ENCODE measurements around the gene VRTN. TPM values are rescaled to one million over a fixed set of nuclear protein-coding genes. Genes with fewer than 3 reads are reported as not detected.
"Not testable (repeated sequence)": the region's sequence is repeated elsewhere in the genome, so short reads cannot be mapped to it uniquely, and the experiment has no call there.

Gene VRTN
- polyA plus RNA-seq, 3 donors, result not detected

- no peak for DNase-seq (ENCODE audit: low read depth in 3 of 3, low spot score in 2 of 3)
Observed at GRCh38 chr14:74348735-74349463, 628 bp downstream of the VRTN start.

DNA sequence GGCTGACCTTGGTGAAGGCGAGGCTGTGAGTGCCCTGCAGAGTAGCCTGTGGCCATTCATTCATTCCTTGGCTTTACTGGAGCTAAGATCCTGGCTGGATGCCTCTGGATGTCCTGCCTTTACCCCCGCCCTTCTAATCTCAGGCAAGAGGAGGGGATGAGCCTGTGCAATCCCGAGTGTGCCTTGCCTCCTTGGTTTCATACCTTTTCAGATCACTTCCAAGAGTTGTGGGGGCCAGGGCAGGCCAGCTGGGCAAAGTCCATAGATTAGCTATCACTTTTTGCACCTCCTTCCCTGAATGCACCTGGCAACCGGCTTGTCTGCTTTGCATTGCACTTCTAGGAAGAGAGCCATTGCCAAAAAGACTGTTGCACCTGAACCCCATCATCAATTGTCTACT is 1.5 kb downstream of the VRTN start:
- DNase-seq (ENCODE audit: low read depth in 3 of 3, low spot score in 2 of 3), result no peak

DNA sequence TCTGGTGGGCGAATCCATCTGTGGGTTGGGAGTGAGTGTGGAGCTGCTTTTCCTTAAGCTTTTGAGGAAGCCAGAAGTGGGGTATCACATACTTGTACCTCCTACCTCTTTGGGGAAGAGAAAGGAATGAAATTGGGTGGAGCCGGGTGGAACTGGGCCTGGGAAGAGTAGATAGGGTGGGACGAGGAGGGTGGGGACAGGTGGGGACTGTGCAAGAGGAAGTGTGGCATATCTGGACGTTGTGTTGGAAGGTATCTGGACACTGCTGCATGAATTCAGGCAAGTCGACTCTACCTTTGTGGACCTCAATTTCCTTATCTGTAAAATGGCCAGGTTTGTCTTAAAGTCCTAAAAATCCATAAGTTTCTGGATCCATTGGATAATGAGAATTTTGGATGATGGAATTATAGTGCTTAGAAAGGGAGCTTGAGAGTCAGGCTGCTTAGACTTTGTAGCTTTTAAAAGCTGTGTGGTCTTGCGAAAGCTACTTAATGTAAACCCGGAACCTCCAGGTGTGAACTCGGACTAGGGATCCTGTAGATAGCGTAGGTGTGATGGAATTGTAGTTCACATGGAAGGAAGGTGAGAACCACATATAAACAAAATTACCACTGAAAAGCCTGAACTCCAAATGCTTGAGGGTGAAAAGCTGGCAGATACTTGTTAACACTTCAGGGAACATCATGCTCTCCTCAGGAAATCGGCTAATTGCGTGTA is 2.1 kb downstream of the VRTN start:
- no peak for DNase-seq (ENCODE audit: low read depth in 3 of 3, low spot score in 2 of 3)

DNA sequence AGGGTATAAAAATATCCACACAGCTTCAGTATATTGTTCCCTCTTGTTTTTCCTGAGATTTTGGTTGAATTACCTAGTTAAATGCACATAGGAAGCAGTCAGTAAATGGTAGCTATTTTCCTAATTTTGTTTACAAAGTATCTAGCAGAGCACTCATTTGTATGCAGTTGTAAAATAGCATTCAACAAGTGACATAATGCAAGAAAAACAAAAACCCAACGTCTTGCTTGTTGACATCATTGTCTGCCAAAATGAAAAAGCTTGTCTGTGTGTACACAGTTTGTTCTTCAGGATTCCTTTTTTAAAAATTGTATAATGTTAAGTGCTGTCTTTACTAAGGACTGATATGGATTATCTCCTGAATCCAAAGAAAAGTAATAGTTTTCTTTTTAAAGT is 2.7 kb downstream of the VRTN start:
- DNase-seq (ENCODE audit: low read depth in 3 of 3, low spot score in 2 of 3), result no peak

DNA sequence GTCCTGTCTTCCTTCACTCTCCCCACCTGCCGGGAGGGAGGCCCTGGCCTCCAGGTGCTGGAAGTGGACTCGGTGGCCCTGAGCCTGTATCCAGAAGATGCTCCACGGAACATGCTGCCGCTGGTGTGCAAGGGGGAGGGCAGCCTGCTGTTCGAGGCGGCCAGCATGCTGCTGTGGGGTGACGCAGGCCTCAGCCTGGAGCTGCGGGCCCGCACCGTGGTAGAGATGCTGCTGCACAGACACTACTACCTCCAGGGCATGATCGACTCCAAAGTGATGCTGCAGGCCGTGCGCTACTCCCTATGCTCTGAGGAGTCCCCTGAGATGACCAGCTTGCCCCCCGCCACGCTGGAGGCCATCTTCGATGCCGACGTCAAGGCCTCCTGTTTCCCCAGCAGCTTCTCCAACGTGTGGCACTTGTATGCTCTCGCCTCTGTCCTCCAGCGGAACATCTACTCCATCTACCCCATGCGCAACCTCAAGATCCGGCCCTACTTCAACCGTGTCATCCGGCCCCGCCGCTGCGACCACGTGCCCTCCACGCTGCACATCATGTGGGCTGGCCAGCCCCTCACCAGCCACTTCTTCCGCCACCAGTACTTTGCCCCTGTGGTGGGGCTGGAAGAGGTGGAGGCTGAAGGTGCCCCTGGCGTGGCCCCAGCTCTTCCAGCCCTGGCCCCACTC is 8.8 kb downstream of the VRTN start:
- no peak for DNase-seq (ENCODE audit: low read depth in 3 of 3, low spot score in 2 of 3)

DNA sequence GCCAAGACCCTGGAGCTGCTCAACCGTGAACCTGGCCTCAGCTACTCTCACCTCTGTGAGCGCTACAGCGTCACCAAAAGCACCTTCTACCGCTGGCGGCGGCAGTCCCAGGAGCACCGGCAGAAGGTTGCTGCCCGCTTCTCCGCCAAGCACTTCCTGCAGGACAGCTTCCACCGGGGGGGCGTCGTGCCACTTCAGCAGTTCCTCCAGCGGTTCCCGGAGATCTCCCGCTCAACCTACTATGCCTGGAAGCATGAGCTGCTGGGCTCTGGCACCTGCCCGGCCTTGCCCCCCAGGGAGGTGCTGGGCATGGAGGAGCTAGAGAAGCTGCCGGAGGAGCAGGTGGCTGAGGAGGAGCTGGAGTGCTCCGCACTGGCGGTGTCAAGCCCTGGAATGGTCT is 9.3 kb downstream of the VRTN start:
- DNase-seq (ENCODE audit: low read depth in 3 of 3, low spot score in 2 of 3), result no peak

DNA sequence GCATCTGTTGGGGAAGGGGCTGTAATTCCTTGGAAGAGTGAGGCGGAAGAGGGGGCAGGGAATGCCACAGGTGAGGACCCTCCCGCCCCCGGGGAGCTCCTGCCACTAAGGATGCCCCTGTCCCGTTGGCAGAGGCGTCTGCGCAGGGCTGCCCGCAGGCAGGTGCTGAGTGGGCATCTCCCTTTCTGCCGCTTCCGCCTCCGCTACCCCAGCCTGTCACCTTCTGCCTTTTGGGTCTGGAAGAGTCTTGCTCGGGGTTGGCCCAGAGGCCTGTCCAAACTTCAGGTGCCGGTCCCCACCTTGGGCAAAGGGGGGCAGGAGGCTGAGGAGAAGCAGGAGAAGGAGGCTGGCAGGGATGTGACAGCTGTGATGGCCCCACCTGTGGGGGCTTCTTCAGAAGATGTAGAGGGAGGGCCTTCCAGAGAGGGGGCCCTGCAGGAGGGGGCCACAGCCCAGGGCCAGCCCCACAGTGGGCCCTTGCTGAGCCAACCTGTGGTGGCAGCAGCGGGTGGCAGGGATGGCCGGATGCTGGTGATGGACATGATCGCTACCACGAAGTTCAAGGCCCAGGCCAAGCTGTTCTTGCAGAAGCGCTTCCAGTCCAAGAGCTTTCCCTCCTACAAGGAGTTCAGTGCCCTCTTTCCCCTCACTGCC is 10.0 kb downstream of the VRTN start:
- no peak for DNase-seq (ENCODE audit: low read depth in 3 of 3, low spot score in 2 of 3)

GRCh38 chr14:74360163-74360562 is 11.9 kb downstream of the VRTN start:
- DNase-seq (ENCODE audit: low read depth in 3 of 3, low spot score in 2 of 3), result no peak

DNA sequence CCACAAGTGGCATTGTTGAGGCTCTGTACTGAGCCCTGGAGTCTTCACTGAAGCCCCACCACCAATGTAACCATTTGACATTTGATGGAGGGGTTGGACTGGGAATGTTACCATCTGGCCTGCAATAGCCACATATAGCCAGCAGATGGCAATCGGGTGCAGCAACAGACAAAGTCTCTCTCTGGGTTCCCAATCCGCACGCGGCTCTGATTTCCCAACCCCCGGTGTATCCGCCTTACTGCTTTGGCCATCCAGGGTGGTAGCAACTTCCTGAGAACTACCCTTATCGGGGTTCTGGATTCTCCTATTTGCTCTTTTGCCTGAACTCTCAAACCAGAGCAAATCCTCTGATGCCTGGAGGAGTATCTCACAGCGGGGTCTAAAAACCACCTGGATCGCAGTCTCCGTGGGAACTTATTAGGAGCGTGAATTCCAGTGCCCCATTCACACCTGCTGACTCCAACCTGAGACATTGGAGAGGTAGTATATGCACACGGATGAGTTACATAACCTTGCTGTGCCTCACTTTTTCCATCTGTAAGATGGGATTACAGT is 14.2 kb downstream of the VRTN start:
- peak; percentile 41 to 66 (median 56) for DNase-seq (ENCODE audit: low read depth in 3 of 3, low spot score in 2 of 3)

GRCh38 chr14:74364271-74364880 is 16.1 kb downstream of the VRTN start:
- DNase-seq (ENCODE audit: low read depth in 3 of 3, low spot score in 2 of 3), result no peak

GRCh38 chr14:74368026-74368425 is 19.8 kb downstream of the VRTN start:
- DNase-seq (ENCODE audit: low read depth in 3 of 3, low spot score in 2 of 3), result no peak

GRCh38 chr14:74368441-74368840 is 20.2 kb downstream of the VRTN start:
- no peak for DNase-seq (ENCODE audit: low read depth in 3 of 3, low spot score in 2 of 3)

DNA sequence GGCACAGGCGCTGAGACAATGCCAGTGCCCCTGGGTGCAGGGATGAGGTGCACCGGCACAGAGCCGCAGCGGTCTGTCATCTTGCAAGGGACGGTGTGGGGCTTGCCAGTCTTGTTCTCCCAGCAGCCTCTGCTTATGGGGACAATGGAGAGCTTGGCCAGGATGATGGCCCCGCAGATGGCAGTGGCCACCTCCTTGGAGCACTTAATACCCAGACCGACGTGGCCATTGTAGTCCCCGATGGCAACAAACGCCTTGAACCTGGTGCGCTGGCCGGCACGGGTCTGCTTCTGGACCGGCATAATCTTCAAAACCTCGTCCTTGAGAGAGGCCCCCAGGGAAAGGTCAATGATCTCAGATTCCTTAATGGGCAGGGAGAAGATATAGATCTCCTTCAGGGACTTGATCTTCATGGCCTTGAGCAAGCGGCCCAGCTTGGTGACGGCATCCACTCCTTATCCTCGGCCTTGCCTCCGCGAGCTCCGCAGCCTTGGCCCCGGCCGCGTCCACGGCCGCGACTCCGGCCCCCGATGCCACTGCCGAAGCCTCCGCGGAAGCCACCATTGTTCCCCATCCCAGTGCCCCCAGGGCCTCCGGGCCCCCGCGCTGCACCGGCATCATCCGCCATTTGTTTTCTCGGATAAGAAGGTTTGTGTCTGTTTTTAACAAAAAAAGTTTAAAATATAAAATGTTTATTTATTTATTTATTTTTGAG is 29.9 kb downstream of the VRTN start:
- DNase-seq (ENCODE audit: low read depth in 3 of 3, low spot score in 2 of 3), result no peak

DNA sequence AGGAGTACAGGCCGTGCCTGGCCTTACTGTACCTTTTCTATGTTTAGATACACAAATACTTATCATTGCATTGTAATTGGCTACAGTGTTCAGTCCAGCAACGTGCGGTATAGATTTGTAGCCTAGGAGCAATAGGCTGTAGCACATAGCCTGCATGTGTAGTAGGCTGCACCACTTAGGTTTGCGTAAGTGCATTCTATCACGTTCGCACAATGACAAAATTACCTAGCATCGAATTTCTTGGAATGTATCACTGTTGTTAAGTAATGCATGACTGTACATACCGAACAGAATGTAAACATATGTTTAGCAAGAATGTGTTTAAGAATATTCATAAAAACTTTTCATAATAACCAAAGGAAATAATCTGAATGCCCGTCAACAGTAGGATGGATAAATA is 31.9 kb downstream of the VRTN start:
- no peak for DNase-seq (ENCODE audit: low read depth in 3 of 3, low spot score in 2 of 3)

GRCh38 chr14:74380845-74381244 is 32.6 kb downstream of the VRTN start:
- no peak for DNase-seq (ENCODE audit: low read depth in 3 of 3, low spot score in 2 of 3)

- DNase-seq (ENCODE audit: low read depth in 3 of 3, low spot score in 2 of 3), result not testable (repeated sequence)
Observed at GRCh38 chr14:74381571-74381970, 33.3 kb downstream of the VRTN start.

GRCh38 chr14:74382231-74382630 is 34.0 kb downstream of the VRTN start:
- no peak for DNase-seq (ENCODE audit: low read depth in 3 of 3, low spot score in 2 of 3)

GRCh38 chr14:74389980-74390379 is 41.7 kb downstream of the VRTN start:
- DNase-seq (ENCODE audit: low read depth in 3 of 3, low spot score in 2 of 3), result no peak

DNA sequence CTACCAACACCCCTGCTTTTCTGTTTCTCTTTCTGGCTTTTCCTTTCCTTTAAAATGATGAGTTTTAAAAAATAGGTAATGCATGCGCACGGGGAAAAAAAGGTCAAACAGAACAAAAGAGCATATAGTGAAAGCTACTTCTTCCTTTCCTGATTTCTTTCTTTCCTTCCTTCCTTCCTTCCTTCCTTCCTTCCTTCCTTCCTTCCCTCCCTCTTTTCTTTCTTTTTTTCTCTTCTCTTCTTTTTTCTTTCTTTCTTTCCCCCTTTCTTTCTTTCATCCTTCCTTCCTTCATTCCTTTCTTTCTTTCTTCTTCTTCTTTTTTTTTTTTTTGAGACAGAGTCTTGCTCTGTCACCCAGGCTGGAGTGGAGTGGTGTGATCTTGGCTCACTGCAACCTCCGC is 42.2 kb downstream of the VRTN start:
- DNase-seq (ENCODE audit: low read depth in 3 of 3, low spot score in 2 of 3), result not testable (repeated sequence)

DNA sequence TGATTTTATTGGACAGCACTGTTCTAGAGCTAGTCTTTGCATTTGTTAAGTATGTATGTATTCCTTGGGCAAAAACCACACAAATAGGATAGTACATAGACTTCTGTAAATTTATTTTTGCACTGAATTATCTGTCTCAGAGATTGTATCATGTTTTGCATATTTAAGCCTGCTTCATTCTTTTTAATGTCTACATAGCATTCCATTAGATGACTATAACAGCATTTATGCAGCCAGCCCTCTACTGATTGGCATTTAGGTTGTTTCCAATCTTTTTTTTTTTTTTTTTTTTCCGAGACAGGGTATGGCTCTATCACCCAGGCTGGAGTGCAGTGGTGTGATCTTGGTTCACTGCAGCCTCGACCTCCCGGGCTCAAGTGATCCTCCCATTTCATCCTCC is 43.2 kb downstream of the VRTN start:
- DNase-seq (ENCODE audit: low read depth in 3 of 3, low spot score in 2 of 3), result no peak

All from right renal cortex interstitium (tissue), 3 donors.